Measurements from ENCODE around the gene TUBGCP2.

The TUBGCP2 gene

DNA sequence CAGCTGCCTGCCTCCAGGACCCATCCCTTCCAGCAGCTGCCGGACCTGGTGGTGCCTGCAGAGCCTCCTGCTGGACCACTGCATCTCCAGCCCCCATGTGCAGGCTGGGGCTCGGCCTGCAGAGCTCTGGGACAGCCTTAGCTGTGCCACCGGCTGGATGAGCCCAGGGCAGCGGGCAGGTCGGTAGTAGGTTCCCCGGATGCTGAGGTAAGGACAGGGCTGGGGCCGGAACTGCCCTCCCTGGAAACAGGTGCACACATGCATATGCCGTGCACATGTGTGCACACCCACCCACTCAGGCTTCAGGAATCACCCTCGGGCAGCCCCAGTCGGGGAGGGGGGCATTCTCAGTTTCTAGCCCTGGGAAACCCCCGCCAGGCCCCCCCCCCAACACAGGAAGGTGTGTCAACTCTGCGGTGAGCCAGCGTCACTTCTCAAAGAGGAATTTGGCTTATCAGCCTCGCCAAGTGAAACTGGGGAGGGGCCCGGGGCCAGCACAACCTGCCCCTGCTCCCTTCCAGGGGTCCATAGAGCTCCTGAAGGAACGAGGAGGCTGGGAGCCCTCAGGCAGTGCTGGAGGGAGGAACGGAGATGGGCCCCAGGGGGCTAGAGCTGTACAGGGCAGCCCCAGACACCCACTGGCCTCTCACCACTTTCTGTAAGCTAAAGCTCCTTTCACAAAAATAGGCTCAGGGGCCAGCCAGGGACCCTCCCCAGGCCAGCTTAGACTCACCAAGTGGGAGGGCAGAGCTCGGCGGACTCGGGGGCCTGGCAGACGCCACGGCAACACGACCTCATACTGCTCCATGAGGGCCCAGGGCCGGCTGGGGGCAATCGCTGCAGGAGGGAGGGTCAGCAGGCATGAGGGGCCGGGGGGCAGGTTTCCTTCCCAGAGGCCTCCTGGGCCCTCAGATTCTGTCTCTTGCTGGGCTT lies 33.7 kb downstream of the TUBGCP2 start:
- Histone ChIP-seq H3K4me3 (replicated peaks; ENCODE audit: low read depth, low read length) (peak overlapping the region; percentile 92), H3K27me3 (replicated peaks; ENCODE audit: control insufficient read depth, insufficient read depth, low read length) (no peaks in the 10 kb centered on the region), H3K36me3 (ENCODE audit: control insufficient read depth, insufficient read depth, low read length) (peaks cover 18% of the 10 kb centered on the region)
- peak; percentile 83 for DNase-seq (ENCODE audit: extremely low read depth, insufficient read length)
- TF ChIP-seq, protein P1, sequence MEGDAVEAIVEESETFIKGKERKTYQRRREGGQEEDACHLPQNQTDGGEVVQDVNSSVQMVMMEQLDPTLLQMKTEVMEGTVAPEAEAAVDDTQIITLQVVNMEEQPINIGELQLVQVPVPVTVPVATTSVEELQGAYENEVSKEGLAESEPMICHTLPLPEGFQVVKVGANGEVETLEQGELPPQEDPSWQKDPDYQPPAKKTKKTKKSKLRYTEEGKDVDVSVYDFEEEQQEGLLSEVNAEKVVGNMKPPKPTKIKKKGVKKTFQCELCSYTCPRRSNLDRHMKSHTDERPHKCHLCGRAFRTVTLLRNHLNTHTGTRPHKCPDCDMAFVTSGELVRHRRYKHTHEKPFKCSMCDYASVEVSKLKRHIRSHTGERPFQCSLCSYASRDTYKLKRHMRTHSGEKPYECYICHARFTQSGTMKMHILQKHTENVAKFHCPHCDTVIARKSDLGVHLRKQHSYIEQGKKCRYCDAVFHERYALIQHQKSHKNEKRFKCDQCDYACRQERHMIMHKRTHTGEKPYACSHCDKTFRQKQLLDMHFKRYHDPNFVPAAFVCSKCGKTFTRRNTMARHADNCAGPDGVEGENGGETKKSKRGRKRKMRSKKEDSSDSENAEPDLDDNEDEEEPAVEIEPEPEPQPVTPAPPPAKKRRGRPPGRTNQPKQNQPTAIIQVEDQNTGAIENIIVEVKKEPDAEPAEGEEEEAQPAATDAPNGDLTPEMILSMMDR (IDR thresholded peaks at IDR 0.05; ENCODE audit: insufficient read depth, low read length, poor library complexity, severe bottlenecking) = peak; percentile 12

DNA sequence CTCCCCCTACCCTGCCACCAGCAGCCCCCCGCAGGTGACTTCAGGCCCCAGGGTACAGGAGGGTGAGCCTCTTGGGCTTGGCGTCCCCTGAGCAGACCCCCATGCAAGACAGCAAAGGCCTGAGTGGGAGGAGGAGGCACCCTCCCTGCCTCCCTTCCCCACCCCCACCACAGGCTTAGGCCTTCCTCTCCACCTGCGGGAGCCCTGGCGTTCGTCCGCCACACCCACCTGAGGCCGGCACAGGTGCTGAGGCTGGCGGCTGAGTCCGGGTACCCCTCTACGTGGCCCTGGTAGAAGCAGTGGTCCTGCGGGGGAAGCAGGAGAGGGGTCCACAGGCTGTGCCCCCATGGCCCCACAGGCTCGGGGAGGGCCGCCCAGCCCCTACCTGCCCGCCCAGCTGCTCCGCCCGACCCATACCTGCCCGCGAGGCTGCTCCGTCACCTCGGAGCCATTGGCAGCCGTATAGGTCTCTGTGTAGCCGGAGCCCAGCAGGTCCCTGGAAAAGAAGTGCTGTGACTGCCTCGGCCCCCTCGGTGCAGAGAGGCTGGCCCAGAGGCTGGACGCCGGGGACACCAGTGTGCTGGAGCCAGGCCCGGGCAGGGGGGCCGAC lies 35.0 kb downstream of the TUBGCP2 start:
- DNase-seq (ENCODE audit: extremely low read depth, insufficient read length) = no peak

DNA sequence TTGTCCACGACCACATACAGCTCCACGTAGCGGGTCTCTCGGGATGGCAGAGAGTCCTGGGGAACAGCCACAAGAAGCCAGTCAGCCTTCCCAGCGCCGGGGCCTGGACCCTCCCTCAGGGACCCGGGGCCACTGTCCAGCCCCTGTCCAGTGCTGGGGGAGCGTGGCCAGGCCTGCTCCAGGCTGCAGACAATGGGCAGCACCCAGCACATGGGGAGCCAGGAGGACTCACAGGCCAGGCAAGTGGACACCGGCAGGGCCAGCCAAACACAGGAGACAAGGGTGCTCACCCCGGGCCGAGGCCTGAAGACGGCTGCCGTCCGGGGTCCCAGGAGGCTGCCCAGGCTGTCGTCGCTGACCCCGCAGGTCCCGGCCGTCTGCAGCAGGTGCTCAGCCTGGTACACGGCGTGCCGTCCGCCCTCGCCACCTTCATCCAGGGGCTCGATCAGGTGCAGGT lies 35.7 kb downstream of the TUBGCP2 start:
- H3K4me3 ChIP-seq (replicated peaks; ENCODE audit: low read depth, low read length) = no peak overlapping the region
- TF ChIP-seq, protein P1 (IDR thresholded peaks at IDR 0.05; ENCODE audit: insufficient read depth, low read length, poor library complexity, severe bottlenecking) = no peak
- H3K36me3 ChIP-seq (ENCODE audit: control insufficient read depth, insufficient read depth, low read length) = peaks cover 30% of the 10 kb centered on the region
- H3K27me3 ChIP-seq (replicated peaks; ENCODE audit: control insufficient read depth, insufficient read depth, low read length) = no peaks in the 10 kb centered on the region
- no peak for DNase-seq (ENCODE audit: extremely low read depth, insufficient read length)

More for the DNA sequence above, 35.0 kb downstream of the TUBGCP2 start:
- H3K27me3 ChIP-seq (replicated peaks; ENCODE audit: control insufficient read depth, insufficient read depth, low read length) = no peaks in the 10 kb centered on the region
- peaks cover 24% of the 10 kb centered on the region for H3K36me3 ChIP-seq (ENCODE audit: control insufficient read depth, insufficient read depth, low read length)
- no peak overlapping the region for H3K4me3 ChIP-seq (replicated peaks; ENCODE audit: low read depth, low read length)
- TF ChIP-seq, protein P1 (IDR thresholded peaks at IDR 0.05; ENCODE audit: insufficient read depth, low read length, poor library complexity, severe bottlenecking) = no peak

- peaks cover 31% of the 10 kb centered on the region for H3K36me3 ChIP-seq (ENCODE audit: control insufficient read depth, insufficient read depth, low read length)
- TF ChIP-seq, protein P1 (IDR thresholded peaks at IDR 0.05; ENCODE audit: insufficient read depth, low read length, poor library complexity, severe bottlenecking) = no peak
- no peak overlapping the region for H3K4me3 ChIP-seq (replicated peaks; ENCODE audit: low read depth, low read length)
- no peak for DNase-seq (ENCODE audit: extremely low read depth, insufficient read length)
- H3K27me3 ChIP-seq (replicated peaks; ENCODE audit: control insufficient read depth, insufficient read depth, low read length) = no peaks in the 10 kb centered on the region
Observed at GRCh38 chr10:133272301-133272963, 36.2 kb downstream of the TUBGCP2 start.

DNA sequence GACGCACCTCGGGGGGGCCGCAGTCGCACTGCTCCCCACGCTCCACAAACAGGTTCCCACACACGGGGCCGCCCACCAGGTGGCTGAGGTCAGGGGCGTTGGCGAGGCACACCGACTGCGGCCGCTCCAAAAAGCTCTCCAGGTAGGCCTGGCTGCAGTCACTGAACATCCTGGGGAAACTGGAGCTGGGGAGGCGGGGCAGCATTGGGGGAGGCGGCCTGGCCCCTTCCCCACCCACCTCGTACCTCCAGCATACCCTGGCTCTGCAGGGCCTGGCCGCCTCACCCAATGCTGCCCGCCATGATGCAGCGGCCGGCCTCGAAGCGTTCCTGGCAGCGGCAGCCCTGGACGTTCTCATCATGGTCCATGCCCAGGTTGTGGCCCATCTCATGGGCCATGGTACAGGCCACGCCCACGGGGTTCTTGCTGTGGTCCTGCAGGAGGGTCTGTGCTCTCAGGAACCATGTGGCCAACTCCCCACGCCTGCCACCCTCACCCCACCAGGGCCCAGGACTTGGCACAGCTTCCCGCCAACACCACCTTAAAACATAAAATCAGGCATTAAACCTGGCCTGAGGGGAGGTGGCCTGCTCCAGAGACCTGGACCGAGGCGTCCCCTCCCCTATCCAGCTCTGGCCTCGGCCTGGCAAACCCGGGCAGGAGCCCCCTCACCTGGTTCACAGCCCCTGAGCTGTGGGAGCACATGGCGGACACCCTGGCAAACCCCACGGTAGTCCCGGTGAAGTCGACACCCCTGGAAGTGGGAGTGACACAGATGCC lies 37.0 kb downstream of the TUBGCP2 start:
- Histone ChIP-seq H3K4me3 (replicated peaks; ENCODE audit: low read depth, low read length) (no peak overlapping the region), H3K27me3 (replicated peaks; ENCODE audit: control insufficient read depth, insufficient read depth, low read length) (no peaks in the 10 kb centered on the region)

More for the DNA sequence above, 37.0 kb downstream of the TUBGCP2 start:
- no peak for DNase-seq (ENCODE audit: extremely low read depth, insufficient read length)
- TF ChIP-seq, protein P1 (IDR thresholded peaks at IDR 0.05; ENCODE audit: insufficient read depth, low read length, poor library complexity, severe bottlenecking) = no peak
- H3K36me3 ChIP-seq (ENCODE audit: control insufficient read depth, insufficient read depth, low read length) = peaks cover 33% of the 10 kb centered on the region
